Fibroblast of mammary gland (primary cell): Measurements from ENCODE around the gene ACSM2B.

Experiments
- DNase-seq: peaks from one replicate; pipeline ENCODE4 v3.0.0-alpha.2; 2010; ENCODE audit warnings: low read depth
- H3K4me3 ChIP-seq: 2 replicates; pipeline ENCODE4 v1.5.1; 2011; ENCODE audit warnings: low read depth, mild to moderate bottlenecking, low read length, moderate library complexity; ENCODE audit not compliant: control insufficient read depth
- CTCF ChIP-seq: conservative IDR thresholded peaks from 2 replicates; pipeline ENCODE4 v1.5.1; 2011; ENCODE audit warnings: low read depth, low read length, inconsistent platforms; ENCODE audit not compliant: control insufficient read depth, insufficient read depth

The ACSM2B gene

GRCh38 chr16:20617271-20617670 lies 41.1 kb upstream of the ACSM2B start:
- TF ChIP-seq CTCF: no peak
- DNase-seq: no peak
- no peak overlapping the region for H3K4me3 ChIP-seq

- TF ChIP-seq CTCF: no peak
- no peak for DNase-seq
- H3K4me3 ChIP-seq: no peak overlapping the region
These were observed 38.3 kb upstream of the ACSM2B start for GRCh38 chr16:20614186-20615141.

GRCh38 chr16:20613481-20614185 lies 37.5 kb upstream of the ACSM2B start:
- TF ChIP-seq CTCF: no peak
- no peak for DNase-seq
- no peak overlapping the region for H3K4me3 ChIP-seq

GRCh38 chr16:20612551-20613480 lies 36.6 kb upstream of the ACSM2B start:
- H3K4me3 ChIP-seq: no peak overlapping the region
- no peak for DNase-seq
- TF ChIP-seq CTCF: no peak

- no peak for TF ChIP-seq CTCF
- no peak for DNase-seq
- no peak overlapping the region for H3K4me3 ChIP-seq
These were observed 35.9 kb upstream of the ACSM2B start for GRCh38 chr16:20611975-20612481.

DNA sequence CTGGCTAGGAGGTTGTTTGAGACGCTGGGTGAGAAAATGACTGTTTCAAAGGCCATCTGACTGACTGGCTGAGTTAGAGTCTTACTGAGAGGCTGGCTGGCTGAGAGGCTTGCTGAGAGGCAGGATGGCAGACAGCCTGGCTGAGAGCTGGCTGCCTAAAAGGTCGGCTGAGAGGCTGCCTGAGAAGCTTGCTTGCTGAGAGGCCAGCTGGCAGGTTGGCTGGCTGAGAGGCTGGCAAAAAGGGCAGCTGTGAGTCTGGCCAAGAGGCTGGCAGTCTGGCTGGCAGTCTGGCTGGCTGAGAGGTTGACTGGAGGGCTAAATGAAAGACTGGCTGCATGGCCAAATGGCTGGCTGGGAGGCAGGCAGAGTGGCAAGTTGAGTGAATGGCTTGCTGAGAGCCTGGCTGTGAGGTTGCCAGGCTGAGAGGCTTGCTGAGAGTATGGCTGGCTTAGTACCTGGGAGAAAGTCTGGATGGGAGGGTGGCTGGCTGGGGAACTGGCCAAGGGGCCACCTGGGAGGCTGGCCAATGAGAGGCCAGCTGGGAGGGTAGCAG lies 35.3 kb upstream of the ACSM2B start:
- no peak overlapping the region for H3K4me3 ChIP-seq
- DNase-seq: no peak
- no peak for TF ChIP-seq CTCF
